Spleen (tissue), 7 donors: ENCODE data around the gene CCDC107.

Source experiments
- CTCF ChIP-seq, 11 experiments: fragments of 200-600 bp in 7 of 11; fragments of 450-650 bp in 4 of 11; sonication (generic) in 4 of 11; IDR thresholded peaks in 8 of 11; conservative IDR thresholded peaks in 3 of 11; 1 replicate in 7 of 11; 2 replicates in 4 of 11; pipeline versions ENCODE4 v1.4.0 to v1.8.0; 2016 to 2021; ENCODE audit warnings: antibody characterized with exemption in 11 of 11, inconsistent platforms in 4 of 11, mild to moderate bottlenecking in 1 of 11
- POLR2A ChIP-seq, 3 donors: fragments of 450-650 bp; IDR thresholded peaks; one replicate each; pipeline ENCODE4 v1.5.1; 2017; ENCODE audit warnings: antibody characterized with exemption in 3 of 3, mild to moderate bottlenecking in 1 of 3
- POLR2AphosphoS5 ChIP-seq, 3 donors: sonication (generic); formaldehyde crosslinking; IDR thresholded peaks; one replicate each; pipeline ENCODE4 v1.5.1; 2017; ENCODE audit warnings: antibody characterized with exemption in 3 of 3
- donor health status: DM: no; HTN: no; CAD: no; lungs with moderate emphysema.
- donor health status: DM: no; HTN: no; CAD: no.
- donor health status: DM: no; HTN: no; CAD: no.

GRCh38 chr9:35669331-35670145 is 11.4 kb downstream of the CCDC107 start:
- TF ChIP-seq CTCF (IDR thresholded peaks at IDR 0.05 in 8 of 11, conservative IDR thresholded peaks at IDR 0.05 in 3 of 11) (no peak), POLR2AphosphoS5 (IDR thresholded peaks at IDR 0.05) (no peak), POLR2A (IDR thresholded peaks at IDR 0.05) (no peak)
